ENCODE measurements around the gene MYZAP. TPM values are rescaled to one million over a fixed set of nuclear protein-coding genes. Genes with fewer than 3 reads are reported as not detected.

MYZAP gene
- total RNA-seq, 1 experiment from 2014 or later, result not detected

DNA sequence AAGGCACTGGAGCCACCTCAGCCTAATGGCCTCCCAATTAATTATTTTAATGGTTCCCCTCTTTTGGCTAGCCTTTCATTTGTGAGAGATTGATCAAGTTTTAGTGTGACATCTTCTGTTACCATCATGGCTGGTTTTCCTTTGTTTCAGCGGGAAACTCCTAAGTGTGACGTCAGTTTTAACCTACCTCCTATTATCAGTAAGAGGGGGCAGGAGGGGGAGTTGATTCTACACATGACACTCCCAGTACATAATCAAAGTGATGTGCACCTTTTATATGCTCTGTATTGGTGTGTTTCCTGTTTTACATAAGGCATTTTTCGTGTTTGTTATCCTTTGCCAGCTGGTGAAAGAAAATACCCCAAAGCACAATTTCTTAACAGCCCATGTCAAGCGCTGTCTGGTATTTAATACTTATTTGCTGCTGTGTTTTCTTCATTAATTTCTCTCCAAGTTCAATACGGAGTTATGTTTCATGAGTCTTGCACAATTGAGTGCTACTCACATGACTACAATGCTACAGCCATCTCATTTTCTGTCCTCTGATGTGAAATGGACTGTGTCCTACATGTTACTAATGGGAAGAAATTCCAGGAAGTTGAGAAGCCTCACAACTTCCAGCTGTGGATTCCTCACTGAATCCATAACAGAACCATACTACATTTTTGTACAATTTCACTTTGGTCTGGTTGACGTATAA, 62.6 kb downstream of the MYZAP start:
- H3K4me1 ChIP-seq (replicated peaks), result no peaks in the 10 kb centered on the region
- DNase-seq (ENCODE audit: low read depth in 1 of 2, low spot score in 2 of 2), result no peak
- H3K27me3 ChIP-seq (replicated peaks), result peaks cover 8% of the 10 kb centered on the region
- H3K4me3 ChIP-seq, result no peak overlapping the region
- no peaks in the 10 kb centered on the region for H3K9me3 ChIP-seq (replicated peaks)
- H3K36me3 ChIP-seq, result no peaks in the 10 kb centered on the region
- H3K27ac ChIP-seq, result no peak overlapping the region

DNA sequence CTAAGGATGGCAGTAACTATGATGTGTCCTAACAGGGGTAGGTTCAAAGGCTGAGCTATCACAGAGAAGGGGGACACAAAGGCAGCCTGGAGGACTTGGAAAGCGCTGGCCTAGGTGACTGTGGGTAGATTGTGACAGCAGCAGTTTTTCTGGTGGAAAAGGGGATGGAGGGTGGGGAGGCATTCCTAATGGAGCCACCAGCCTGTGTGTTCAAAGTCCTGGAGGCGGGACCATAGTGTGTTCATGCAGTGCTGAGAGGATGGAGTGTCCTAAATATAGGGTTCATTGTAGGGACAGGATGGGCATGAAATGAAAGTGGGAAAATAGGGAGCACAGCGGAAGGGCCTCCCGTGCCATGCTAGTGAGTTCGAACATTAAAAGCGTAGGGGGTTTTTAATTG, 63.3 kb downstream of the MYZAP start:
- Histone ChIP-seq H3K9me3 (replicated peaks) (no peaks in the 10 kb centered on the region), H3K4me3 (no peak overlapping the region), H3K36me3 (no peaks in the 10 kb centered on the region), H3K27me3 (replicated peaks) (peaks cover 11% of the 10 kb centered on the region), H3K4me1 (replicated peaks) (no peaks in the 10 kb centered on the region), H3K27ac (no peak overlapping the region)
- no peak for DNase-seq (ENCODE audit: low read depth in 1 of 2, low spot score in 2 of 2)

DNA sequence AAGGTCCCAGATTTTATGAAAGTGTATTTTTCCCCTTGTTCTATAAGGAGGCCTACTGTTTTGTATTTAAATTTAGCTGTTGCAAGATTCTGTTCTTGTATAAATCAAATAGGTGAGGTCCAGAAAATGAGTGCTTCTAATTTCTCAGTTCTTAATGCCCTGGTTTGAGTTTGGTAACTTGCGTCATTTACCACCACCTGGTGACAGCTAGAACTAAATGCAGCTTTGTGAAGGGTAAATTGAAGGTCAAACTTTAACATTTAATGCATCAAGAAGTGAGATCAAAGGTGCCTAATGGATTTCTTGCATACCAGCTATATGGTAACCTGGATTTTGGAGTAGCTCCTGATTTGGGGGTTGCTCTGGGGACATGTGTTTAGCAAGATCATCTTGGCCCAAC, 64.1 kb downstream of the MYZAP start:
- peaks cover 15% of the 10 kb centered on the region for H3K27me3 ChIP-seq (replicated peaks)
- H3K4me3 ChIP-seq, result no peak overlapping the region
- no peak for DNase-seq (ENCODE audit: low read depth in 1 of 2, low spot score in 2 of 2)
- no peaks in the 10 kb centered on the region for H3K4me1 ChIP-seq (replicated peaks)
- no peaks in the 10 kb centered on the region for H3K36me3 ChIP-seq
- no peak overlapping the region for H3K27ac ChIP-seq
- no peaks in the 10 kb centered on the region for H3K9me3 ChIP-seq (replicated peaks)

GRCh38 chr15:57656434-57656833, 64.7 kb downstream of the MYZAP start:
- Histone ChIP-seq H3K36me3 (no peaks in the 10 kb centered on the region), H3K27ac (no peak overlapping the region), H3K27me3 (replicated peaks) (peaks cover 20% of the 10 kb centered on the region), H3K4me3 (no peak overlapping the region), H3K9me3 (replicated peaks) (no peaks in the 10 kb centered on the region), H3K4me1 (replicated peaks) (no peaks in the 10 kb centered on the region)
- DNase-seq (ENCODE audit: low read depth in 1 of 2, low spot score in 2 of 2), result no peak

DNA sequence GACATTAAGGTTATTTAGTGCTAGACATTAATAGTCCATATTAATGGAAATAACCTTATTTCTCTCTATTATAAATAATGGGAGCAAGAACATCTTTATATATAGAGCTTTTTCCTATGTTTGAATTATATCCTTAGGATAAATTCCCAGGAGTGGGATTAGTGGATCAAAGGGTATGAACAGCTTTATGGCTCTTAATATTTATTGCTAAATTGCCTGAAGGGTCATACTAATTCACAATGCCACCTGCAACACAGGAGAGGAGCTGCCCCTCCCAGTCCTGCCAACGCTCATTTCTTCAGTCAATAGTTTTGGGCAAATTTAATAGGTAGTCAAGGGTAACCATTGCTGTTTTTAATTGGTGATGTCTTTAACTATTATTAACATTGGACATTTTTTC, 65.9 kb downstream of the MYZAP start:
- no peaks in the 10 kb centered on the region for H3K36me3 ChIP-seq
- no peak for DNase-seq (ENCODE audit: low read depth in 1 of 2, low spot score in 2 of 2)
- no peak overlapping the region for H3K4me3 ChIP-seq
- H3K4me1 ChIP-seq (replicated peaks), result no peaks in the 10 kb centered on the region
- peaks cover 20% of the 10 kb centered on the region for H3K27me3 ChIP-seq (replicated peaks)
- no peaks in the 10 kb centered on the region for H3K9me3 ChIP-seq (replicated peaks)
- no peak overlapping the region for H3K27ac ChIP-seq

DNA sequence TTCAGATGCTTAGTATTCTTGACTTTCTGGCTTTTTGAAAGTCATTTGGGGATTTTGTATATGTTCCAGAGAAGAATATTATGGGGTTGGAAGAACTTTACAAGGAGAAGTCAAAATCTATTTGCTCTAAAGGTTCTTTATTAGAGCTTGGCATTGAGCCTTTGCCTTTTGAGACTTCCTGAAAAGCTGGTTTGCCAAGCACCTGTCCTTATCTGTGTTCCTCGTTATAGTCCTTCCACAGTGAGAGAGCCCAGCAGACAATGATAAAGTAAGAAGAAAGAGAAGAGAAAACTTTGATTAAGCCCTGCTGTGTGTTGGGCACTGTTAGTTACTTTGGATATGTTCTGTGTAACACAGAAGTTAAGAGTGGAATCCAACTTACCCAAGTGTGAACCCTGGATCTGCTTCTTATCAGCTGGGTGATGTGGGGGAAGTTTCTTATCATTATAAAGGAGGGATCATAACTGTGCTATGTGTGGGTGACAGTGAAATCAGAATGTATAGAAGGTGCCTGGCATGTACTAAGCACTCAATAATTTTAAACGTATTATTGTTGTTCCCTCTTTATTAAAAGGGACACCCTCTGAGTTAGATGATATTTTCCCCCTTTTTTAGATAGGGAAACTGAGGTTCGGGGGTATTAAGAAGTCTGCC, 70.5 kb downstream of the MYZAP start:
- Histone ChIP-seq H3K27ac (no peak overlapping the region), H3K4me3 (no peak overlapping the region), H3K27me3 (replicated peaks) (peaks cover 20% of the 10 kb centered on the region), H3K9me3 (replicated peaks) (no peaks in the 10 kb centered on the region), H3K36me3 (no peaks in the 10 kb centered on the region), H3K4me1 (replicated peaks) (peaks cover 2% of the 10 kb centered on the region; the same call in 1 of the 2 replicates)
- no peak for DNase-seq (ENCODE audit: low read depth in 1 of 2, low spot score in 2 of 2)

- no peaks in the 10 kb centered on the region for H3K36me3 ChIP-seq
- no peak for DNase-seq (ENCODE audit: low read depth in 1 of 2, low spot score in 2 of 2)
- H3K4me1 ChIP-seq (replicated peaks), result peaks cover 8% of the 10 kb centered on the region; the same call in 1 of the 2 replicates
- H3K27me3 ChIP-seq (replicated peaks), result peaks cover 20% of the 10 kb centered on the region
- H3K27ac ChIP-seq, result no peak overlapping the region
- no peaks in the 10 kb centered on the region for H3K9me3 ChIP-seq (replicated peaks)
- no peak overlapping the region for H3K4me3 ChIP-seq
Observed at GRCh38 chr15:57662802-57663201, 71.1 kb downstream of the MYZAP start.

DNA sequence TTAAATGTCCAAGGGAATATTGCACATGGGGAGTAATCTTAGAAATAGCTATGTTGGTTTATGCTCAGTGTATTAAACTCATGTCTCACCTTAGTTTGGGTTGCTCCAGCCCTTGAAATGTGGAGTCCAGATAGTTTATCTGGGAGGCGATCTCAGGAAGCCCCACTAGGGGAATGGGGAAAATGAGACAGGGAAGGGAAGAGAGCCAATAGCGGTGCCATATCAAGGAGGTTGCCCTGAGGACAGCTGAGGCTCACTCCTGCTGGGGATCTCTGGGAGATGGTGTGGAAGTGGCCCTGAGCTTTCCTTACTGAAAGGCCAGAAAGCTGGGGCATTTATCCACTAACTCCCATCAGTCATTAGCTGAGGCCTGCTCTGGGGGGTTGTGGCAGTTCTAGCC, 71.6 kb downstream of the MYZAP start:
- H3K27me3 ChIP-seq (replicated peaks), result peaks cover 20% of the 10 kb centered on the region
- H3K27ac ChIP-seq, result no peak overlapping the region
- H3K9me3 ChIP-seq (replicated peaks), result no peaks in the 10 kb centered on the region
- no peak for DNase-seq (ENCODE audit: low read depth in 1 of 2, low spot score in 2 of 2)
- H3K36me3 ChIP-seq, result no peaks in the 10 kb centered on the region
- H3K4me1 ChIP-seq (replicated peaks), result peaks cover 8% of the 10 kb centered on the region; the same call in 1 of the 2 replicates
- no peak overlapping the region for H3K4me3 ChIP-seq

DNA sequence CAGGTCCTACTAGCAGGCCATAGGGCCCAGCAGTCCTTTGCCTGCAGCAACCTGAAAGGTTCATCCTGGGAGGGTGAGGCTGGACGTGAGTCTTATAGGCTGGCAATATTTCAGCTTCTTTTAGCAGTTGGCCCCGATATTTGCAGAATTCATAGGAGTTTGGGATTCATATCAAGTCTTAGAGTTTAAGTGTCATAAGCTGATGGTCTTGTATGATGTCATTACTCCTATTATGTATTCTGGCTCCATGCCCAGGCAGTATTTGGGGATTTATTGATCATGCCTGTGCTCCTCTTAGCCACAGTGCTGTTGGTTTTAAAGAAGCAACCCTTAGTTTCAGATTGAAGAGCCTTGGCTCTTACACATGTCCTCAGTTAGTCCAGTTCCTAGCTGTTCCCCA, 73.5 kb downstream of the MYZAP start:
- peaks cover 9% of the 10 kb centered on the region; the same call in 1 of the 2 replicates for H3K27me3 ChIP-seq (replicated peaks)
- H3K4me3 ChIP-seq, result no peak overlapping the region
- DNase-seq (ENCODE audit: low read depth in 1 of 2, low spot score in 2 of 2), result no peak
- H3K36me3 ChIP-seq, result no peaks in the 10 kb centered on the region
- peaks cover 8% of the 10 kb centered on the region; the same call in 1 of the 2 replicates for H3K4me1 ChIP-seq (replicated peaks)
- H3K27ac ChIP-seq, result no peak overlapping the region
- H3K9me3 ChIP-seq (replicated peaks), result no peaks in the 10 kb centered on the region

GRCh38 chr15:57665939-57666338, 74.2 kb downstream of the MYZAP start:
- Histone ChIP-seq H3K27ac (no peak overlapping the region), H3K36me3 (no peaks in the 10 kb centered on the region), H3K4me3 (no peak overlapping the region), H3K9me3 (replicated peaks) (no peaks in the 10 kb centered on the region), H3K27me3 (replicated peaks) (peaks cover 4% of the 10 kb centered on the region; the same call in 1 of the 2 replicates), H3K4me1 (replicated peaks) (peaks cover 8% of the 10 kb centered on the region; the same call in 1 of the 2 replicates)
- no peak for DNase-seq (ENCODE audit: low read depth in 1 of 2, low spot score in 2 of 2)

GRCh38 chr15:57667171-57667849, 75.6 kb downstream of the MYZAP start:
- Histone ChIP-seq H3K9me3 (replicated peaks) (no peaks in the 10 kb centered on the region), H3K4me1 (replicated peaks) (peaks cover 8% of the 10 kb centered on the region; the same call in 1 of the 2 replicates), H3K36me3 (no peaks in the 10 kb centered on the region), H3K27me3 (replicated peaks) (0 out of 2 replicates have a peak, but pooled peaks cover 3% of the 10 kb centered on the region), H3K27ac (no peak overlapping the region), H3K4me3 (no peak overlapping the region)
- peak in 1 of 2 experiments; percentile 47 for DNase-seq (ENCODE audit: low read depth in 1 of 2, low spot score in 2 of 2)

DNA sequence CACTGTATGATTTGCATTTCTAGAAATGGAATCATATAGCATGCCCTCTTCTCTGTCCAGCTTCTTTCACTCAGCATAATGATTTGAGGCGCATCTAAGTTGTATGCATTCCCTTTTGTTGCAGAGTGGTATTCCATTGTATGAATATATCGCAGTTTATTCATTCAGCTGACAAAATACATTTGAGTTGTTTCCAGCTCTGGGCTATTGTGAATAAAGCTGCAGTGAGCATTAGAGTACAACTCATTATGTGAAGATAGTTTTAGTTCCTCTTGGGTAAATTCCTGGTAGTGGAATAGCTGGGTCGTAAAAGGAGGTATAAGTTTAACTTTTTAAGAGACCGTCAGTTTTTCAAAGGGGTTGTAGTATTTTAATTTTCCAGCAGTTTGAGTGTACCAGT, 76.3 kb downstream of the MYZAP start:
- H3K27ac ChIP-seq, result no peak overlapping the region
- no peaks in the 10 kb centered on the region for H3K36me3 ChIP-seq
- H3K27me3 ChIP-seq (replicated peaks), result 0 out of 2 replicates have a peak, but pooled peaks cover 3% of the 10 kb centered on the region
- peaks cover 8% of the 10 kb centered on the region; the same call in 1 of the 2 replicates for H3K4me1 ChIP-seq (replicated peaks)
- no peak for DNase-seq (ENCODE audit: low read depth in 1 of 2, low spot score in 2 of 2)
- H3K4me3 ChIP-seq, result no peak overlapping the region
- no peaks in the 10 kb centered on the region for H3K9me3 ChIP-seq (replicated peaks)

GRCh38 chr15:57671636-57672035, 79.9 kb downstream of the MYZAP start:
- no peak overlapping the region for H3K27ac ChIP-seq

More at GRCh38 chr15:57671636-57672035, 79.9 kb downstream of the MYZAP start:
- H3K27me3 ChIP-seq (replicated peaks), result 0 out of 2 replicates have a peak, but pooled peaks cover 3% of the 10 kb centered on the region
- no peak overlapping the region for H3K4me3 ChIP-seq
- no peak for DNase-seq (ENCODE audit: low read depth in 1 of 2, low spot score in 2 of 2)
- no peaks in the 10 kb centered on the region for H3K9me3 ChIP-seq (replicated peaks)
- H3K36me3 ChIP-seq, result no peaks in the 10 kb centered on the region
- peaks cover 8% of the 10 kb centered on the region; the same call in 1 of the 2 replicates for H3K4me1 ChIP-seq (replicated peaks)
